Measurements from ENCODE around the gene FARP1. TPM values are rescaled to one million over a fixed set of nuclear protein-coding genes. Genes with fewer than 3 reads are reported as not detected.

Gene FARP1
- total RNA-seq, 4 donors from 2014 or later: 1.5 to 10.3 (median 6.4) TPM

DNA sequence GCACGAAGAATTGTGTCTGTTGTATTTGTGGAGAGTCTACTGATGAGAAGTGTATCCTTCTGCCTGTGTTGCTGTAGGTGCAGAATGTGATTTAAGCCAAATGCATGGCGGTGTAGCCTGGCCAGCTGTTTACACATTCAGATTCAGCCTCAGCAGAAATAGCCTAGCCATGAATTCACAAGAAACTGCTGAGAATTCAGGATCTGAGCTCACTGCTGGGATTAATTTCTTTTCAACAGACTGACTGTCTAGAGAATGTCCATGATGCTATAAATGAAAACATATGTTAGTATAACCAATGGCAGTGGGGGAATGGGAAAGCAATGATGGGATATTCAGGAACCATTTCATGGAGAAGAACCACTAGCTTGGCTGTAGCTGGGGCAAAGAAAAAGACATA, 111.6 kb downstream of the FARP1 start:
- 80 to 100% methylated on average over 2 of the region's 2 CpGs for WGBS, 2 donors
- no peaks in the 10 kb centered on the region for H3K9me3 ChIP-seq
- TF ChIP-seq POLR2A (IDR thresholded peaks at IDR 0.05): no peak
- TF ChIP-seq, protein P1, sequence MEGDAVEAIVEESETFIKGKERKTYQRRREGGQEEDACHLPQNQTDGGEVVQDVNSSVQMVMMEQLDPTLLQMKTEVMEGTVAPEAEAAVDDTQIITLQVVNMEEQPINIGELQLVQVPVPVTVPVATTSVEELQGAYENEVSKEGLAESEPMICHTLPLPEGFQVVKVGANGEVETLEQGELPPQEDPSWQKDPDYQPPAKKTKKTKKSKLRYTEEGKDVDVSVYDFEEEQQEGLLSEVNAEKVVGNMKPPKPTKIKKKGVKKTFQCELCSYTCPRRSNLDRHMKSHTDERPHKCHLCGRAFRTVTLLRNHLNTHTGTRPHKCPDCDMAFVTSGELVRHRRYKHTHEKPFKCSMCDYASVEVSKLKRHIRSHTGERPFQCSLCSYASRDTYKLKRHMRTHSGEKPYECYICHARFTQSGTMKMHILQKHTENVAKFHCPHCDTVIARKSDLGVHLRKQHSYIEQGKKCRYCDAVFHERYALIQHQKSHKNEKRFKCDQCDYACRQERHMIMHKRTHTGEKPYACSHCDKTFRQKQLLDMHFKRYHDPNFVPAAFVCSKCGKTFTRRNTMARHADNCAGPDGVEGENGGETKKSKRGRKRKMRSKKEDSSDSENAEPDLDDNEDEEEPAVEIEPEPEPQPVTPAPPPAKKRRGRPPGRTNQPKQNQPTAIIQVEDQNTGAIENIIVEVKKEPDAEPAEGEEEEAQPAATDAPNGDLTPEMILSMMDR (IDR thresholded peaks at IDR 0.05): no peak
- H3K36me3 ChIP-seq: no peaks in the 10 kb centered on the region
- H3K27ac ChIP-seq: no peak overlapping the region
- DNase-seq: no peak
- no peaks in the 10 kb centered on the region for H3K4me1 ChIP-seq
- no peak overlapping the region for H3K4me3 ChIP-seq
- no peaks in the 10 kb centered on the region for H3K27me3 ChIP-seq
- intact Hi-C loops (cut with DNase I): no loop called here

DNA sequence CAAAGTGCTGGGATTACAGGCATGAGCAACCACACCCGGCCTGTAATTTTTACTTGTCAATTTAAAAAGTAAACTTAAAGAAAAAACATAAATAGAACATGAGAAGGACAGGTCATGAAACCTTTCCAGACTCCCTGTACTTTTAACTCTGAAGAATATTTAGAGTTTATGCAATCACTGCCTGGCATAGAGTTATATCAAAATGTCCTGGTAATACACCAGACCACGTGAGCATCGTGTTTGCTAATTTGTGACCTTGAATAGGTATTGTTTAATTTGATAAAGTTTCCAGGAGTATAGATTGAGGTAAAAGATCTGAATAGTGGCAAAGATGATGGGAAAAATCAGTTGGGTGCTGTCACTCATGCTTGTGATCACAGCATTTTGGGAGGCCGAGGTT, 115.3 kb downstream of the FARP1 start:
- Histone ChIP-seq H3K27me3 (no peaks in the 10 kb centered on the region), H3K36me3 (no peaks in the 10 kb centered on the region), H3K9me3 (no peaks in the 10 kb centered on the region), H3K4me3 (no peak overlapping the region), H3K4me1 (no peaks in the 10 kb centered on the region), H3K27ac (no peak overlapping the region)
- 88 to 91% methylated on average over 4 of the region's 4 CpGs for WGBS, 2 donors
- intact Hi-C loops (cut with DNase I): no loop called here
- no peak for DNase-seq
- TF ChIP-seq, protein P1 (IDR thresholded peaks at IDR 0.05): no peak
- TF ChIP-seq POLR2A (IDR thresholded peaks at IDR 0.05): no peak

DNA sequence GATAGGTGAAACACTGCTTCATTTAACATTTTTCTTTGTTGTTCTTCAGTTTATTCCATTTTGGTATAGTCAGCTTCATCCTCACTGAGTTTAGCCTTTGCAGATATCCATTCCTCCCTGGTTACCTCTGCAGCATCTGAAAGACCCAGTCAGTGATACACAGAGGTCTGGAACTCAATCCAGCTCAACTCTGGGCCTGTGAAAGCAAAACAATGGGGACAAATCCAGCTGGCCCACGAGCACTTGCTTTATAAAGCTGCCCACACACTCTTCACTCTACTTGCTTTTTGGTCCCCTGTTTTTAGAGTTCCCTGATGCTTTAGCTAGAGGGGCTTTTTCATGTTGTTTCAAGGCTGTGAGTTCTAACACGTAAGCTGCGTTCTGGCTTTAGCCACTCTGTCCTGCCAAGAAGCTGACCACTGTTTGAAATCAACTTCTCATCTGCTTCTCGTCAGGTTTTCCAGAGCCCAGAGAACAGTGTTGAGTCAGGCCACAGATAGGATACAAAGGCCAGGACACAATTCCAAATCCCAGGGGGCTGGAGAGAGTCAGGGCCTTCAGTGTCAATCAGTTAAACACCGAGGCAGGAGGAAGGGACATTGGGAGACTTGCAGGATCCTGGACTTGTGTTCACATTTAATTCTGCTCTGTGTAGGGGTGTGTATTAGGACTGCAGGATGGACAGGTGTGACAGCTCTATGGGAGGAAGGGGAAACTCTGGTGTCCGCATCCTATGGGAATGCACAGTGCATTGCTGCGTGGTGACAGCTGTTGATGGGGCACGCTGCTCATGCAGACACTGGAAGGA, 117.7 kb downstream of the FARP1 start:
- TF ChIP-seq, protein P1 (IDR thresholded peaks at IDR 0.05): no peak
- TF ChIP-seq POLR2A (IDR thresholded peaks at IDR 0.05): no peak
- no peak overlapping the region for H3K27ac ChIP-seq
- H3K4me3 ChIP-seq: no peak overlapping the region
- no peaks in the 10 kb centered on the region for H3K4me1 ChIP-seq
- no peaks in the 10 kb centered on the region for H3K36me3 ChIP-seq
- intact Hi-C loops (cut with DNase I): no loop called here
- DNase-seq: no peak
- H3K9me3 ChIP-seq: no peaks in the 10 kb centered on the region
- H3K27me3 ChIP-seq: no peaks in the 10 kb centered on the region
- 78 to 82% methylated on average over 4 to 7 of the region's 8 CpGs for WGBS, 2 donors

DNA sequence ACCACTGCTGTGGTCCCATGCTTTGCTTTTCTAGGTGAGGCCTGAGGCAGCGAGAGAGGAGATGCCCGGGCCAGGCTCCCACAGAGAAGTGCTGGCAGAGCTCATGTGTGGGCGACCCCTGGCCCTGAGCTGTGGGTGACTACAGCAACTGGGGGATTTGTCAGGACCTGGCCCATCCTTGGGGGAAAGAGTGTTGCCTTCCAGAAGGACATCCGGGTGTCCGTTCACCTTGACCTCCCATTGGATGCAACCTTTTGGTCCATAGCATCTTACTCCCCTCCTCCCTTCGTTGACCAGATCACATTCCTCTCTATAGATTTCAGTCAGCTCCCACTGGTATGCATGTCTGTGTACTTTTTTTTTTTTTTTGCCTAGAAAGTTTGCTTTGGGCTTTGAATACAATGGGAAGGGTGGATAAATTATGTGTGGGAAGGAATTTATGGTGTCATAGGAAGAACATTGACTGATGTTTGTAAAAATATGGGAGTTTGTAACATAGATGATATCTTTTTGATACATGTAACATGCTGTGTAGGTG, 118.3 kb downstream of the FARP1 start:
- TF ChIP-seq POLR2A (IDR thresholded peaks at IDR 0.05): no peak
- TF ChIP-seq, protein P1 (IDR thresholded peaks at IDR 0.05): no peak
- H3K27ac ChIP-seq: no peak overlapping the region
- intact Hi-C loops (cut with DNase I): no loop called here
- 74 to 85% methylated on average over 3 of the region's 6 CpGs for WGBS, 2 donors
- no peak for DNase-seq
- no peaks in the 10 kb centered on the region for H3K4me1 ChIP-seq
- no peaks in the 10 kb centered on the region for H3K9me3 ChIP-seq
- no peak overlapping the region for H3K4me3 ChIP-seq
- H3K36me3 ChIP-seq: no peaks in the 10 kb centered on the region
- H3K27me3 ChIP-seq: no peaks in the 10 kb centered on the region

DNA sequence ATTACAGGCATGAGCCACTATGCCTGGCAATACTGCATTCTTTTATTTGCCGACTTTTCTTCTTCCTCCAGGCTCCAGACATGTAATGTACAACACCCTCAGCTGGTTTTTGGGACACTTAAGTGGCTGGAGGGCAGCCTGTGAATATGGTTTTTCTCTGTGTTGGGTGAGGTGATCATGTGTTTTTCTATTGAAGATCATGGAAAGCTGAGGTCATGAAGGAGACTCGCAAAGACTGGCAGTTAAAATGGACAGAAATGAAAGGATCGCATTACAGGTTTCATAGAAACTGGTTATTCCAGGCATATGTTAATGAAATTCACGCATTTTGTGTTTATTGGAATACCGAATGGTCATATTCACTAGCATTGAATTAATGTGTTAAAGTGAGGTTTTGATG, 119.4 kb downstream of the FARP1 start:
- H3K27ac ChIP-seq: no peak overlapping the region
- no peak for TF ChIP-seq POLR2A (IDR thresholded peaks at IDR 0.05)
- TF ChIP-seq, protein P1 (IDR thresholded peaks at IDR 0.05): no peak
- H3K4me1 ChIP-seq: peaks cover 0 to 3% (median 0%) of the 10 kb centered on the region in 3 donors
- H3K36me3 ChIP-seq: no peaks in the 10 kb centered on the region
- no peak for DNase-seq
- H3K27me3 ChIP-seq: no peaks in the 10 kb centered on the region
- intact Hi-C loops (cut with DNase I): no loop called here
- H3K4me3 ChIP-seq: no peak overlapping the region
- H3K9me3 ChIP-seq: no peaks in the 10 kb centered on the region
- WGBS, 2 donors: 85 to 90% methylated on average over 5 of the region's 5 CpGs
